ENCODE measurements around the gene TMEM8B. TPM values are rescaled to one million over a fixed set of nuclear protein-coding genes. Genes with fewer than 3 reads are reported as not detected.

Gene TMEM8B
- total and polyA plus RNA-seq, 8 donors = 4.9 to 17.2 (median 7.5) TPM

DNA sequence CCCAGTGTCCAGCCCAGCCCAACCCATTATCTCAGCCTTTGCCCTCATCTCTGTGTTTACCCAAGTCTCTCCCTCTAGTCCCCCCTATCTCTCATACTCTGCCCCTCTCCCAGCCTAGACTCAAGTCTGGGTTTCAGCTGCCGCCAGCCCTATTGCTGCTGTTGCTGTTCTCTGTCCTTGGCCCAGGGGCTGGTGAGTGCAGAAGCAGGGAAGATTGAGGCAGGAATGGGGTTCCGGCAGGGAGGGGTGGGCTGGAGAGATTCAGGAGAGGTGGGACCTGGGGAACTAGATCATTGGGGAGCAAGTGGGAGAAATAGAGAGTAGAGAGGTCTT lies 702 bp downstream of the TMEM8B start:
- H3K4me1 ChIP-seq = peaks cover 12 to 30% (median 24%) of the 10 kb centered on the region in 3 donors
- WGBS, 2 donors = 23 to 35% methylated on average over 2 of the region's 2 CpGs
- TF ChIP-seq, protein P1, sequence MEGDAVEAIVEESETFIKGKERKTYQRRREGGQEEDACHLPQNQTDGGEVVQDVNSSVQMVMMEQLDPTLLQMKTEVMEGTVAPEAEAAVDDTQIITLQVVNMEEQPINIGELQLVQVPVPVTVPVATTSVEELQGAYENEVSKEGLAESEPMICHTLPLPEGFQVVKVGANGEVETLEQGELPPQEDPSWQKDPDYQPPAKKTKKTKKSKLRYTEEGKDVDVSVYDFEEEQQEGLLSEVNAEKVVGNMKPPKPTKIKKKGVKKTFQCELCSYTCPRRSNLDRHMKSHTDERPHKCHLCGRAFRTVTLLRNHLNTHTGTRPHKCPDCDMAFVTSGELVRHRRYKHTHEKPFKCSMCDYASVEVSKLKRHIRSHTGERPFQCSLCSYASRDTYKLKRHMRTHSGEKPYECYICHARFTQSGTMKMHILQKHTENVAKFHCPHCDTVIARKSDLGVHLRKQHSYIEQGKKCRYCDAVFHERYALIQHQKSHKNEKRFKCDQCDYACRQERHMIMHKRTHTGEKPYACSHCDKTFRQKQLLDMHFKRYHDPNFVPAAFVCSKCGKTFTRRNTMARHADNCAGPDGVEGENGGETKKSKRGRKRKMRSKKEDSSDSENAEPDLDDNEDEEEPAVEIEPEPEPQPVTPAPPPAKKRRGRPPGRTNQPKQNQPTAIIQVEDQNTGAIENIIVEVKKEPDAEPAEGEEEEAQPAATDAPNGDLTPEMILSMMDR (IDR thresholded peaks at IDR 0.05) = no peak
- H3K27ac ChIP-seq = peak overlapping the region in 2 of 4 donors; percentile 90 to 94
- no peaks in the 10 kb centered on the region for H3K36me3 ChIP-seq
- FAIRE-seq (no peak), ATAC-seq (no peak), DNase-seq (no peak)
- no peaks in the 10 kb centered on the region for H3K27me3 ChIP-seq
- intact Hi-C loops (cut with DNase I) = no loop called here
- no peaks in the 10 kb centered on the region for H3K9me3 ChIP-seq
- peak overlapping the region in 3 of 4 donors; percentile 69 to 81 (median 71) for H3K4me3 ChIP-seq

DNA sequence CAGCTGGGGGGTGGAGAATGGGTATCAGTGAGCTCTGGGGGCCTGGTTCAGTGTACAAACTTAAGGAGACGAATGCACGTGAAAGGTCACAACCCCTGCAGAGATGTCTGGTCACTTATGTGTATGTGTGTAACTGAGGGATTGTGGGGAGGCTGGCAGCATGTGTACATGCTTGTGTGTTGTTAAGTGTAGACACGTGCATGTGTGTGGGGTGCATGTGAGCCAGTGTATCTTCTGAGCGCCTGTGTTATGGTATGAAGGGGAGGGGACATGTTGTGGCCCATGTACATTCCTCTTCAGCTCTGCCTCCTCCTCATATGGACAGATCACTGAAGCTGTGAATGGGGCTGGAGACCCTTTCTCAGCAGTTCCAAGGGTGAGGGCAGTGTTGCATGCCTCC lies 2.0 kb downstream of the TMEM8B start:
- FAIRE-seq = no peak

DNA sequence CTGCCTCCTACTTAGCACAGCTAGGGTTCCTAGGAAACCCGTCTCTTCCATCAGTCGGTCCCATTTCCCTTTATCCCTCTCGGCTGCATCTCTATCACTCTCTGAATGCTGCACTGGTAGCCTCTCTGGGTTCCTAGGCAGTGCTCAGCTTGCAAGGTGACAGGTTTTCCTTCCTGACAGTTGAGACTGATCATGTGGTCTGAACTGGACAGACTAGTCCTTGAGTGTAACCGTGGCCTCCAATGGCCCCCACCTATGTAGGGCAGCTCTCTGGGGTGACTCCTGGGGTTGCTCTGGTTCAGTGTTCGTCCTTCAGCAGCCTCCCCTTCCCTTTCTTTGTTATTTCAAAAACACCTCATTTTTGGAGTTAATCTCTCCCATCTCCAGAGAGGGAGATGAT lies 3.8 kb downstream of the TMEM8B start:
- Histone ChIP-seq H3K9me3 (no peaks in the 10 kb centered on the region), H3K4me3 (no peak overlapping the region), H3K27ac (peak overlapping the region; percentile 71 to 94 (median 78)), H3K4me1 (peaks cover 12 to 31% (median 30%) of the 10 kb centered on the region in 3 donors), H3K36me3 (no peaks in the 10 kb centered on the region), H3K27me3 (no peaks in the 10 kb centered on the region)
- DNase-seq (no peak), ATAC-seq (peak; percentile 14 to 58 (median 33)), FAIRE-seq (no peak)
- intact Hi-C loops (cut with DNase I) = no loop called here
- TF ChIP-seq, protein P1 (IDR thresholded peaks at IDR 0.05) = no peak
- 50% methylated on average over 5 of the region's 5 CpGs for WGBS, 2 donors

More for the DNA sequence above, 2.0 kb downstream of the TMEM8B start:
- Histone ChIP-seq H3K4me3 (no peak overlapping the region), H3K36me3 (no peaks in the 10 kb centered on the region), H3K27me3 (no peaks in the 10 kb centered on the region), H3K4me1 (peaks cover 12 to 31% (median 30%) of the 10 kb centered on the region in 3 donors), H3K9me3 (no peaks in the 10 kb centered on the region), H3K27ac (no peak overlapping the region)
- ATAC-seq (no peak), DNase-seq (no peak)
- WGBS, 2 donors = 79 to 80% methylated on average over 4 of the region's 4 CpGs
- TF ChIP-seq, protein P1 (IDR thresholded peaks at IDR 0.05) = no peak
- intact Hi-C loops (cut with DNase I) = no loop called here

DNA sequence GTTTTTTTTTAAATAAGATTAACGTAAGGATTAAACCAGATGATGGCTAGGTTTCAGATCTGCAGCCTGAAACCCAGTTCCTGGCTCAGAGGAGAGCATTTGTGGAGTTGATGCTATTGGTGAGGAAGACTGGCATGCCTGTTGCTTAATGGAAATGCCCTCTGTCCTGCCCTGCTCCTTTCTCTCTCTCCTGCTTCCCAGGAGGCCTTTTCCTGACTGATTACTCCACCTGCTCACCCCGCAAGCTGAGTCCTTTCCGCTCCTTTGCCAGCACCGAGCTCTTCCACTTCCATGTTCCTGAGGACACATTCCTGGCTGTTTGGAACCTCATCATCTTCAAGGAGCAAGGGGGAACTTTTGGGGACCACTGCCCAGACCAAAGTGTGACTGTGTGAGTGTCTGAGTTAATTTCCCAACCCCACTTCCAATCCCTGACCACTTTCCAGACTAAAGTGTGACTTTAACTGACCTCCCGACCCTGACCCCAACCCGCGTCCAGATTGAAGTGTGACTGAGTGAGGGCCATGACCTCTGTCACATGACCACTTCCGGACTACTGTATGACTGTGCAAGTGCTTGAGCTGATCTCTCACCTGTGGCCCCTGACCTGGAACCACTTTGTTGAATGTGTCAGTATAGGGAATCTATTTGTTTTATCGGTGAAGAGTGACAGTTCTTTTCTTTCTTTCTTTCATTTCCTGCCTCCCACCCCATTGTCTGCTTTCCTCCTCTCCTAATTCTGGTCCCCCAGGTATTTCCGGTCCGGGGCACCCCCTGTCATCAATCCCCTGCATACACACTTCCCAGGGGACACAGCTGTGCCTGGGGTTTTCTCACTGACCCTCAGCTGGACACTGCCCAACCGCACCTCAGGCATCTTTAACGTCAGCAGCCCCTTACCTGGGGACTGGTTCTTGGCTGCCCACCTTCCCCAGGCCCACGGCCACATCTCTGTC lies 5.5 kb downstream of the TMEM8B start:
- Histone ChIP-seq H3K27ac (peak overlapping the region; percentile 13 to 94 (median 58)), H3K4me3 (no peak overlapping the region), H3K27me3 (no peaks in the 10 kb centered on the region), H3K36me3 (no peaks in the 10 kb centered on the region), H3K4me1 (peaks cover 12 to 31% (median 30%) of the 10 kb centered on the region in 3 donors), H3K9me3 (no peaks in the 10 kb centered on the region)
- DNase-seq (no peak), FAIRE-seq (no peak), ATAC-seq (no peak)
- intact Hi-C loops (cut with DNase I) = no loop called here
- WGBS, 2 donors = 78 to 83% methylated on average over 14 of the region's 14 CpGs
- TF ChIP-seq, protein P1 (IDR thresholded peaks at IDR 0.05) = no peak

DNA sequence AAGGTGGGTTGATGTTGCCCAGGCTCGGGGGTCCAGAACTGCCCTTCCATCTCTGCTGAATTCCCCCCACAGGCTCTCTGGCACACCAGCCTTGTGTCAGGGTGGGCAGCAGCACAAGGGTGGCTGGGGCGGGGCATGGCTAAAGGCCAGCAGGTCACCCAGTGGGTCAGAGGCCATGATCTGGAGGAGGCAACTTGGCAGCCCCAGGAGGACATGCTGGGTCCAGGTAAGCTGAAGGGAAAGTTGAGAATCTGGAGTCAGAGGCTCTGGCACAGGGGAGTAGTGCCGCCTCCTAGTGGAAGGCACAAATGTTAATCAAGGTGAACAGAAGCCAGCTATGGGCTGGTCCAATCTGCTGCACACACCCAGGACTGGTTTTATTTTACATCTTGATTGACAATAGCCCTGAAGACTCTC lies 6.2 kb downstream of the TMEM8B start:
- Histone ChIP-seq H3K9me3 (no peaks in the 10 kb centered on the region), H3K4me3 (no peak overlapping the region), H3K27ac (peak overlapping the region in 2 of 4 donors; percentile 85 to 94), H3K4me1 (peaks cover 7 to 31% (median 24%) of the 10 kb centered on the region in 3 donors), H3K36me3 (no peaks in the 10 kb centered on the region), H3K27me3 (no peaks in the 10 kb centered on the region)
- intact Hi-C loops (cut with DNase I) = no loop called here
- DNase-seq (peak in 3 of 6 donors; percentile 54 to 68 (median 66)), ATAC-seq (peak in 3 of 4 donors; percentile 9 to 52 (median 25)), FAIRE-seq (no peak)
- TF ChIP-seq, protein P1 (IDR thresholded peaks at IDR 0.05) = no peak
- 77 to 80% methylated on average over 3 of the region's 3 CpGs for WGBS, 2 donors

Data from pancreas (tissue), 10 donors.